ENCODE results near the gene EIF1.

Gene EIF1

GRCh38 chr17:41686281-41686680 lies 2.4 kb upstream of the EIF1 start:
- H3K4me3 ChIP-seq (ENCODE audit: control insufficient read depth, low read depth, low read length), result no peak overlapping the region
- TF ChIP-seq CTCF (IDR thresholded peaks at IDR 0.05; ENCODE audit: control insufficient read depth, insufficient read depth, low read depth, low read length, missing control alignments), result no peak
- DNase-seq (ENCODE audit: low read depth), result no peak

- no peak for DNase-seq (ENCODE audit: low read depth)
- H3K4me3 ChIP-seq (ENCODE audit: control insufficient read depth, low read depth, low read length), result peak overlapping the region; percentile 55
- TF ChIP-seq CTCF (IDR thresholded peaks at IDR 0.05; ENCODE audit: control insufficient read depth, insufficient read depth, low read depth, low read length, missing control alignments), result peak; percentile 29
Measured at GRCh38 chr17:41687828-41688640, 651 bp upstream of the EIF1 start.

DNA sequence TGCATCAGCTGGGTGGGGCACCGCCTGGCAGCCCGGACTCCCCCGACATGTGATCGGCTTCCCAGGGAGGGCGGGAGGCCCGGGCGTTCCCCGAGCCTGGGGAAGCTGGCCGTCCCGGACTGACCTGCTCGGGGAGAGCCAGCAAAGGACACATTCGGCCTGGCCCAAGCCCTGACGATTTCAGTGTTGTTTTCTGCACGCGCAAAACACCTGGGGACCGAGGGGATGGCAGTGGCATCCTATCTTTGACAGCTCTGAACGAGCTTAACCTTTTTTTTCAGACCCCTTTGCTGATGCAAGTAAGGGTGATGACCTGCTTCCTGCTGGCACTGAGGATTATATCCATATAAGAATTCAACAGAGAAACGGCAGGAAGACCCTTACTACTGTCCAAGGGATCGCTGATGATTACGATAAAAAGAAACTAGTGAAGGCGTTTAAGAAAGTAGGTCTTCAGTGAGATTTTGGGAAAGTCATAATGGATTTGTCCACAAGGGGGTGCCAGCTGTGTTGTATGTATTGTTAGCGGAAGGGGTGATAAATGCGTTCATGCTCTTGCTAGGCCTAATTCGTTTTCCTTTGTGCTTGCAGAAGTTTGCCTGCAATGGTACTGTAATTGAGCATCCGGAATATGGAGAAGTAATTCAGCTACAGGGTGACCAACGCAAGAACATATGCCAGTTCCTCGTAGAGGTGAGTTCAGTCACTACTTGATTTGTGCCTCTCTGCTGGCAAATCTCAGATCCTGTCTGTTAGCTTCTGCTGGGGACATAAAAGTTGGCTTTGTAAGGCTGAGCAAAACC lies 1.0 kb downstream of the EIF1 start:
- H3K4me3 ChIP-seq (ENCODE audit: control insufficient read depth, low read depth, low read length), result peak overlapping the region; percentile 59
- peak; percentile 68 for TF ChIP-seq CTCF (IDR thresholded peaks at IDR 0.05; ENCODE audit: control insufficient read depth, insufficient read depth, low read depth, low read length, missing control alignments)
- no peak for DNase-seq (ENCODE audit: low read depth)

GRCh38 chr17:41690497-41690896 lies 1.8 kb downstream of the EIF1 start:
- no peak for DNase-seq (ENCODE audit: low read depth)
- peak overlapping the region; percentile 59 for H3K4me3 ChIP-seq (ENCODE audit: control insufficient read depth, low read depth, low read length)
- no peak for TF ChIP-seq CTCF (IDR thresholded peaks at IDR 0.05; ENCODE audit: control insufficient read depth, insufficient read depth, low read depth, low read length, missing control alignments)

- H3K4me3 ChIP-seq (ENCODE audit: control insufficient read depth, low read depth, low read length), result peak overlapping the region; percentile 59
- DNase-seq (ENCODE audit: low read depth), result no peak
- no peak for TF ChIP-seq CTCF (IDR thresholded peaks at IDR 0.05; ENCODE audit: control insufficient read depth, insufficient read depth, low read depth, low read length, missing control alignments)
Measured at GRCh38 chr17:41691031-41691777, 2.5 kb downstream of the EIF1 start.

All from AG09309 (cell line).